Uterus (tissue), 2 donors: ENCODE data around the gene MORN4.

Experiments used
- CTCF ChIP-seq, 4 experiments: fragments of 200-600 bp in 2 of 4; fragments of 450-650 bp in 2 of 4; sonication (generic) in 2 of 4; IDR thresholded peaks; one replicate each; pipeline ENCODE4 v1.5.1; 2016 to 2019; ENCODE audit warnings: antibody characterized with exemption in 4 of 4, mild to moderate bottlenecking in 2 of 4, moderate library complexity in 1 of 4
- POLR2A ChIP-seq, 2 donors: fragments of 450-650 bp; IDR thresholded peaks; one replicate each; pipeline ENCODE4 v1.6.1; 2016; ENCODE audit warnings: antibody characterized with exemption in 2 of 2, mild to moderate bottlenecking in 1 of 2, moderate library complexity in 1 of 2

- TF ChIP-seq CTCF (IDR thresholded peaks at IDR 0.05) (no peak), POLR2A (IDR thresholded peaks at IDR 0.05) (no peak)
Observed at GRCh38 chr10:97667463-97667862, 34.2 kb upstream of the MORN4 start.
